WTC11 (cell line): ENCODE measurements around the gene PLCXD1. TPM values are rescaled to one million over a fixed set of nuclear protein-coding genes. Genes with fewer than 3 reads are reported as not detected.

ENCODE experiments used
- ATAC-seq: fragments of 200-7000 bp; cut with Tn5 transposase; 2 replicates; pipeline ENCODE4 v1.10.0; 2021; ENCODE audit warnings: mild to moderate bottlenecking, moderate library complexity
- CTCF ChIA-PET: fragments of 300-600 bp; sonication (Branson Sonifier 250); formaldehyde crosslinking; loops from one replicate; lab custom pipeline; 2021; ENCODE audit warnings: antibody characterized with exemption; lab: Charles Lee
- POLR2A ChIA-PET: fragments of 350-600 bp; sonication (Branson Sonifier 250); formaldehyde crosslinking; loops from one replicate; lab custom pipeline; 2021; ENCODE audit warnings: antibody characterized with exemption; lab: Charles Lee
- DNase-seq: peaks from one replicate; pipeline ENCODE4 v3.0.0; 2021; ENCODE audit warnings: low spot score
- H3K27ac Mint-ChIP-seq: 2 replicates; pipeline ENCODE4 v1.8.0; 2021; ENCODE audit warnings: mixed read lengths
- H3K27me3 Mint-ChIP-seq: 2 replicates; pipeline ENCODE4 v1.8.0; 2021; ENCODE audit warnings: low read depth, mild to moderate bottlenecking, moderate library complexity, mixed read lengths
- H3K36me3 Mint-ChIP-seq: 2 replicates; pipeline ENCODE4 v1.8.0; 2021; ENCODE audit warnings: mixed read lengths
- H3K4me1 Mint-ChIP-seq: 2 replicates; pipeline ENCODE4 v1.8.0; 2022; ENCODE audit warnings: mixed read lengths
- H3K4me3 Mint-ChIP-seq: 2 replicates; pipeline ENCODE4 v1.8.0; 2021; ENCODE audit warnings: mild to moderate bottlenecking, moderate library complexity, mixed read lengths
- H3K9me3 Mint-ChIP-seq: 2 replicates; pipeline ENCODE4 v1.8.0; 2021; ENCODE audit warnings: mixed read lengths
- ARID4B ChIP-seq: sonication (generic); formaldehyde crosslinking; IDR thresholded peaks from 2 replicates; pipeline ENCODE4 v1.8.0; 2023; ENCODE audit warnings: missing genetic modification reagents, mild to moderate bottlenecking, borderline replicate concordance
- ATF1 ChIP-seq: sonication (generic); formaldehyde crosslinking; IDR thresholded peaks from 2 replicates; pipeline ENCODE4 v1.8.1; 2023; ENCODE audit warnings: mild to moderate bottlenecking, moderate library complexity, missing genetic modification reagents
- E2F5 ChIP-seq: sonication (generic); formaldehyde crosslinking; IDR thresholded peaks from 2 replicates; pipeline ENCODE4 v1.8.1; 2022; ENCODE audit warnings: mild to moderate bottlenecking, moderate library complexity, missing genetic modification reagents
- ELF4 ChIP-seq: sonication (generic); formaldehyde crosslinking; IDR thresholded peaks from 2 replicates; pipeline ENCODE4 v1.8.1; 2022; ENCODE audit warnings: low read depth, mild to moderate bottlenecking, moderate library complexity, missing genetic modification reagents
- ERG ChIP-seq: fragments of 250-450 bp; sonication (Bioruptor Pico); IDR thresholded peaks from 2 replicates; pipeline ENCODE4 v1.8.0; 2021; ENCODE audit warnings: mild to moderate bottlenecking
- NFYB ChIP-seq: sonication (generic); formaldehyde crosslinking; conservative IDR thresholded peaks from 2 replicates; pipeline ENCODE4 v1.8.0; 2022; ENCODE audit warnings: low read depth, missing genetic modification reagents
- NR1H2 ChIP-seq: sonication (generic); formaldehyde crosslinking; IDR thresholded peaks from 2 replicates; pipeline ENCODE4 v1.9.0; 2021; ENCODE audit warnings: mild to moderate bottlenecking, moderate library complexity, missing genetic modification reagents
- SMAD3 ChIP-seq: sonication (generic); formaldehyde crosslinking; IDR thresholded peaks from 2 replicates; pipeline ENCODE4 v1.8.0; 2022; ENCODE audit warnings: missing genetic modification reagents, mild to moderate bottlenecking, borderline replicate concordance
- TEAD4 ChIP-seq: sonication (generic); formaldehyde crosslinking; IDR thresholded peaks from 2 replicates; pipeline ENCODE4 v1.8.0; 2022; ENCODE audit warnings: mild to moderate bottlenecking, missing genetic modification reagents
- TP53 ChIP-seq: sonication (generic); formaldehyde crosslinking; IDR thresholded peaks from 2 replicates; pipeline ENCODE4 v1.8.1; 2023; ENCODE audit warnings: mild to moderate bottlenecking, missing genetic modification reagents
- USF2 ChIP-seq: sonication (generic); formaldehyde crosslinking; IDR thresholded peaks from 2 replicates; pipeline ENCODE4 v1.8.1; 2023; ENCODE audit warnings: mild to moderate bottlenecking, missing genetic modification reagents, moderate library complexity
- ZNF232 ChIP-seq: sonication (generic); formaldehyde crosslinking; IDR thresholded peaks from 2 replicates; pipeline ENCODE4 v1.8.0; 2022; ENCODE audit warnings: mild to moderate bottlenecking, missing genetic modification reagents
- ZNF532 ChIP-seq: fragments of 250-450 bp; sonication (Bioruptor Pico); IDR thresholded peaks from 2 replicates; pipeline ENCODE4 v1.9.0; 2021; ENCODE audit warnings: mild to moderate bottlenecking, borderline replicate concordance
- total RNA-seq: library from RNA; stranded (reverse); gene quantifications from 3 replicates; pipeline ENCODE4 v1.2.3, GENCODE V29; 2021
- TF ChIP-seq, protein P1 (sequence below): sonication (generic); formaldehyde crosslinking; IDR thresholded peaks from 2 replicates; pipeline ENCODE4 v1.8.0; 2023; ENCODE audit warnings: mild to moderate bottlenecking, missing genetic modification reagents
- TF ChIP-seq, protein P2 (sequence below): sonication (generic); formaldehyde crosslinking; IDR thresholded peaks from 2 replicates; pipeline ENCODE4 v1.8.0; 2022; ENCODE audit warnings: mild to moderate bottlenecking, missing genetic modification reagents
- TF ChIP-seq, protein P3 (sequence below): fragments of 250-450 bp; sonication (Bioruptor Pico); IDR thresholded peaks from 2 replicates; pipeline ENCODE4 v2.1.2; 2022; ENCODE audit warnings: mild to moderate bottlenecking, moderate library complexity
- TF ChIP-seq, protein P4 (sequence below): fragments of 200-600 bp; IDR thresholded peaks from 2 replicates; pipeline ENCODE4 v1.8.0; 2022; ENCODE audit warnings: antibody characterized with exemption

Gene PLCXD1
- total RNA-seq, 1 experiment from 2014 or later: 131 TPM

GRCh38 chrX:313546-313945 lies 32.4 kb downstream of the PLCXD1 start:
- H3K27me3 Mint-ChIP-seq: peaks cover 3% of the 10 kb centered on the region; the same call in 1 of the 2 replicates
- POLR2A ChIA-PET: no interaction called here
- no peaks in the 10 kb centered on the region for H3K9me3 Mint-ChIP-seq
- no peak for DNase-seq
- H3K4me3 Mint-ChIP-seq: no peak overlapping the region
- no peaks in the 10 kb centered on the region for H3K4me1 Mint-ChIP-seq
- TF ChIP-seq ELF4 (CRISPR knock-in tag): no peak
- no peak for TF ChIP-seq NR1H2 (CRISPR knock-in tag)
- TF ChIP-seq, protein P1, sequence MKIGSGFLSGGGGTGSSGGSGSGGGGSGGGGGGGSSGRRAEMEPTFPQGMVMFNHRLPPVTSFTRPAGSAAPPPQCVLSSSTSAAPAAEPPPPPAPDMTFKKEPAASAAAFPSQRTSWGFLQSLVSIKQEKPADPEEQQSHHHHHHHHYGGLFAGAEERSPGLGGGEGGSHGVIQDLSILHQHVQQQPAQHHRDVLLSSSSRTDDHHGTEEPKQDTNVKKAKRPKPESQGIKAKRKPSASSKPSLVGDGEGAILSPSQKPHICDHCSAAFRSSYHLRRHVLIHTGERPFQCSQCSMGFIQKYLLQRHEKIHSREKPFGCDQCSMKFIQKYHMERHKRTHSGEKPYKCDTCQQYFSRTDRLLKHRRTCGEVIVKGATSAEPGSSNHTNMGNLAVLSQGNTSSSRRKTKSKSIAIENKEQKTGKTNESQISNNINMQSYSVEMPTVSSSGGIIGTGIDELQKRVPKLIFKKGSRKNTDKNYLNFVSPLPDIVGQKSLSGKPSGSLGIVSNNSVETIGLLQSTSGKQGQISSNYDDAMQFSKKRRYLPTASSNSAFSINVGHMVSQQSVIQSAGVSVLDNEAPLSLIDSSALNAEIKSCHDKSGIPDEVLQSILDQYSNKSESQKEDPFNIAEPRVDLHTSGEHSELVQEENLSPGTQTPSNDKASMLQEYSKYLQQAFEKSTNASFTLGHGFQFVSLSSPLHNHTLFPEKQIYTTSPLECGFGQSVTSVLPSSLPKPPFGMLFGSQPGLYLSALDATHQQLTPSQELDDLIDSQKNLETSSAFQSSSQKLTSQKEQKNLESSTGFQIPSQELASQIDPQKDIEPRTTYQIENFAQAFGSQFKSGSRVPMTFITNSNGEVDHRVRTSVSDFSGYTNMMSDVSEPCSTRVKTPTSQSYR (CRISPR knock-in tag): no peak
- no peak for TF ChIP-seq ARID4B (CRISPR knock-in tag)
- TF ChIP-seq, protein P2, sequence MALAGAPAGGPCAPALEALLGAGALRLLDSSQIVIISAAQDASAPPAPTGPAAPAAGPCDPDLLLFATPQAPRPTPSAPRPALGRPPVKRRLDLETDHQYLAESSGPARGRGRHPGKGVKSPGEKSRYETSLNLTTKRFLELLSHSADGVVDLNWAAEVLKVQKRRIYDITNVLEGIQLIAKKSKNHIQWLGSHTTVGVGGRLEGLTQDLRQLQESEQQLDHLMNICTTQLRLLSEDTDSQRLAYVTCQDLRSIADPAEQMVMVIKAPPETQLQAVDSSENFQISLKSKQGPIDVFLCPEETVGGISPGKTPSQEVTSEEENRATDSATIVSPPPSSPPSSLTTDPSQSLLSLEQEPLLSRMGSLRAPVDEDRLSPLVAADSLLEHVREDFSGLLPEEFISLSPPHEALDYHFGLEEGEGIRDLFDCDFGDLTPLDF (CRISPR knock-in tag): no peak
- TF ChIP-seq, protein P3, sequence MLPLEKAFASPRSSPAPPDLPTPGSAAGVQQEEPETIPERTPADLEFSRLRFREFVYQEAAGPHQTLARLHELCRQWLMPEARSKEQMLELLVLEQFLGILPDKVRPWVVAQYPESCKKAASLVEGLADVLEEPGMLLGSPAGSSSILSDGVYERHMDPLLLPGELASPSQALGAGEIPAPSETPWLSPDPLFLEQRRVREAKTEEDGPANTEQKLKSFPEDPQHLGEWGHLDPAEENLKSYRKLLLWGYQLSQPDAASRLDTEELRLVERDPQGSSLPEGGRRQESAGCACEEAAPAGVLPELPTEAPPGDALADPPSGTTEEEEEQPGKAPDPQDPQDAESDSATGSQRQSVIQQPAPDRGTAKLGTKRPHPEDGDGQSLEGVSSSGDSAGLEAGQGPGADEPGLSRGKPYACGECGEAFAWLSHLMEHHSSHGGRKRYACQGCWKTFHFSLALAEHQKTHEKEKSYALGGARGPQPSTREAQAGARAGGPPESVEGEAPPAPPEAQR (CRISPR knock-in tag): no peak
- TF ChIP-seq TP53: no peak
- TF ChIP-seq NFYB (CRISPR knock-in tag): no peak
- TF ChIP-seq E2F5 (CRISPR knock-in tag): no peak
- no peak for TF ChIP-seq ERG (CRISPR knock-in tag)
- TF ChIP-seq ZNF232 (CRISPR knock-in tag): no peak
- TF ChIP-seq SMAD3 (CRISPR knock-in tag): no peak
- TF ChIP-seq ZNF532: no peak
- TF ChIP-seq, protein P4, sequence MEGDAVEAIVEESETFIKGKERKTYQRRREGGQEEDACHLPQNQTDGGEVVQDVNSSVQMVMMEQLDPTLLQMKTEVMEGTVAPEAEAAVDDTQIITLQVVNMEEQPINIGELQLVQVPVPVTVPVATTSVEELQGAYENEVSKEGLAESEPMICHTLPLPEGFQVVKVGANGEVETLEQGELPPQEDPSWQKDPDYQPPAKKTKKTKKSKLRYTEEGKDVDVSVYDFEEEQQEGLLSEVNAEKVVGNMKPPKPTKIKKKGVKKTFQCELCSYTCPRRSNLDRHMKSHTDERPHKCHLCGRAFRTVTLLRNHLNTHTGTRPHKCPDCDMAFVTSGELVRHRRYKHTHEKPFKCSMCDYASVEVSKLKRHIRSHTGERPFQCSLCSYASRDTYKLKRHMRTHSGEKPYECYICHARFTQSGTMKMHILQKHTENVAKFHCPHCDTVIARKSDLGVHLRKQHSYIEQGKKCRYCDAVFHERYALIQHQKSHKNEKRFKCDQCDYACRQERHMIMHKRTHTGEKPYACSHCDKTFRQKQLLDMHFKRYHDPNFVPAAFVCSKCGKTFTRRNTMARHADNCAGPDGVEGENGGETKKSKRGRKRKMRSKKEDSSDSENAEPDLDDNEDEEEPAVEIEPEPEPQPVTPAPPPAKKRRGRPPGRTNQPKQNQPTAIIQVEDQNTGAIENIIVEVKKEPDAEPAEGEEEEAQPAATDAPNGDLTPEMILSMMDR: no peak
- TF ChIP-seq USF2 (CRISPR knock-in tag): no peak
- no peak for TF ChIP-seq ATF1 (CRISPR knock-in tag)
- no peak for TF ChIP-seq TEAD4 (CRISPR knock-in tag)
- TF ChIP-seq, all 79 proteins: peak for 0
- ATAC-seq: no peak
- Mint-ChIP-seq H3K36me3 (peaks cover 27% of the 10 kb centered on the region), H3K27ac (no peak overlapping the region)
- CTCF ChIA-PET: no interaction called here
